SK-N-SH (cell line): ENCODE measurements around the gene BAG1. TPM values are rescaled to one million over a fixed set of nuclear protein-coding genes. Genes with fewer than 3 reads are reported as not detected.

Experiments
- CTCF ChIA-PET: fragments of 300-600, 350-600 bp; formaldehyde crosslinking; extraction: SDS; loops from one replicate; lab custom pipeline; 2021; lab: Yijun Ruan, JAX
- POLR2A ChIA-PET: fragments of 350-600 bp; sonication (Branson Sonifier 250); formaldehyde crosslinking; extraction: SDS; loops from one replicate; lab custom pipeline; 2020; ENCODE audit warnings: antibody characterized with exemption, inconsistent platforms; lab: Yijun Ruan, JAX
- DNase-seq: peaks from one replicate; pipeline ENCODE4 v3.0.0; 2012
- H2AFZ ChIP-seq: fragments of 200-600 bp; sonication (generic); 2 replicates; pipeline ENCODE4 v1.8.1; 2016; ENCODE audit warnings: antibody characterized with exemption, mild to moderate bottlenecking, low read depth
- H3F3A ChIP-seq: fragments of 200-600 bp; sonication (generic); replicated peaks from 2 replicates; pipeline ENCODE3; 2016; ENCODE audit warnings: antibody characterized with exemption, mild to moderate bottlenecking; ENCODE audit not compliant: insufficient read depth
- H3K27ac ChIP-seq, 2 experiments: fragments of 200-500 bp in 1 of 2; fragments of 200-600 bp in 1 of 2; sonication (Bioruptor generic) in 1 of 2; sonication (generic), shearing (Covaris generic) in 1 of 2; 2 replicates each; pipeline versions ENCODE4 v1.5.1 to v1.6.1; 2014 to 2016; ENCODE audit warnings: low read depth in 2 of 2, inconsistent platforms in 1 of 2, low read length in 1 of 2, mild to moderate bottlenecking in 1 of 2, mixed read lengths in 1 of 2
- H3K27me3 ChIP-seq: fragments of 200-600 bp; sonication (generic), shearing (Covaris generic); 2 replicates; pipeline ENCODE4 v1.6.1; 2016; ENCODE audit warnings: mixed run types; ENCODE audit not compliant: insufficient read depth
- H3K36me3 ChIP-seq, 2 experiments: fragments of 200-500 bp in 1 of 2; fragments of 200-600 bp in 1 of 2; sonication (Bioruptor generic) in 1 of 2; sonication (generic) in 1 of 2; replicated peaks in 1 of 2; 2 replicates each; pipeline versions ENCODE3 to v1.5.1; 2014 to 2016; ENCODE audit warnings: low read length in 1 of 2, mild to moderate bottlenecking in 1 of 2; ENCODE audit not compliant: insufficient read depth in 2 of 2, control insufficient read depth in 1 of 2
- H3K4me1 ChIP-seq, 2 experiments: fragments of 200-500 bp in 1 of 2; fragments of 200-600 bp in 1 of 2; sonication (Bioruptor generic) in 1 of 2; sonication (generic), shearing (Covaris generic) in 1 of 2; 2 replicates each; pipeline versions ENCODE4 v1.5.1 to v1.6.1; 2014 to 2016; ENCODE audit warnings: low read depth in 1 of 2, low read length in 1 of 2, mixed run types in 1 of 2; ENCODE audit not compliant: insufficient read depth in 2 of 2, control insufficient read depth in 1 of 2
- H3K4me2 ChIP-seq: fragments of 200-600 bp; sonication (generic), shearing (Covaris generic); 2 replicates; pipeline ENCODE4 v1.6.1; 2017; ENCODE audit warnings: mixed run types
- H3K4me3 ChIP-seq, 2 experiments: fragments of 200-500 bp in 1 of 2; fragments of 200-600 bp in 1 of 2; sonication (Bioruptor generic) in 1 of 2; sonication (generic), shearing (Covaris generic) in 1 of 2; 2 replicates each; pipeline versions ENCODE4 v1.5.1 to v1.8.1; 2014 to 2016; ENCODE audit warnings: low read depth in 2 of 2, inconsistent platforms in 1 of 2, low read length in 1 of 2, mild to moderate bottlenecking in 1 of 2, mixed read lengths in 1 of 2, moderate library complexity in 1 of 2
- H3K79me2 ChIP-seq: fragments of 200-600 bp; sonication (generic); 2 replicates; pipeline ENCODE4 v1.8.1; 2017; ENCODE audit warnings: mild to moderate bottlenecking; ENCODE audit not compliant: insufficient read depth
- H3K9ac ChIP-seq: fragments of 200-600 bp; sonication (generic); 2 replicates; pipeline ENCODE4 v1.6.1; 2017; ENCODE audit warnings: mixed run types
- H3K9me2 ChIP-seq: fragments of 200-600 bp; sonication (generic); 2 replicates; pipeline ENCODE4 v1.6.1; 2017; ENCODE audit warnings: mixed run types
- H3K9me3 ChIP-seq: fragments of 200-600 bp; sonication (generic); 2 replicates; pipeline ENCODE4 v1.6.1; 2017; ENCODE audit warnings: mixed run types, mild to moderate bottlenecking, moderate library complexity
- H4K20me1 ChIP-seq: fragments of 200-600 bp; sonication (generic); 2 replicates; pipeline ENCODE4 v1.6.1; 2017; ENCODE audit warnings: mild to moderate bottlenecking, mixed run types; ENCODE audit not compliant: insufficient read depth
- CHD2 ChIP-seq: fragments of 150-350 bp; IDR thresholded peaks from 2 replicates; pipeline ENCODE4 v1.6.1; 2018; ENCODE audit warnings: low read length; ENCODE audit not compliant: partially characterized antibody
- ELF1 ChIP-seq: IDR thresholded peaks from 2 replicates; pipeline ENCODE4 v1.4.0; 2012
- GABPA ChIP-seq: IDR thresholded peaks from 2 replicates; pipeline ENCODE4 v1.4.0; 2012; ENCODE audit warnings: low read depth, mild to moderate bottlenecking
- GATA2 ChIP-seq: sonication (generic); formaldehyde crosslinking; IDR thresholded peaks from 2 replicates; pipeline ENCODE4 v1.5.0; 2020; ENCODE audit warnings: mild to moderate bottlenecking, missing genetic modification reagents
- JUND ChIP-seq: IDR thresholded peaks from 2 replicates; pipeline ENCODE4 v1.4.0; 2012
- RAD21 ChIP-seq: IDR thresholded peaks from 2 replicates; pipeline ENCODE4 v1.6.1; 2012; ENCODE audit warnings: mild to moderate bottlenecking, low read length
- RFX5 ChIP-seq: IDR thresholded peaks from 2 replicates; pipeline ENCODE4 v1.6.1; 2012; ENCODE audit warnings: mild to moderate bottlenecking, improper control_type of control experiment, low read length
- WGBS: methylation state at CpG from one replicate; pipeline ENCODE4 v1.1.6; 2017; ENCODE audit warnings: low lambda C conversion rate; 5-methylcytosine and 5-hydroxymethylcytosine counted together
- polyA plus RNA-seq, 3 experiments: library from polyadenylated mRNA; depleted of rRNA; stranded (reverse); fragments of >200 nt; gene quantifications; 2 replicates each; pipeline ENCODE4 v1.2.3, GENCODE V29; 2012
- TF ChIP-seq, protein P1 (sequence below): IDR thresholded peaks from 2 replicates; pipeline ENCODE4 v1.4.0; 2012; ENCODE audit warnings: low read depth, borderline replicate concordance
- TF ChIP-seq, protein P2 (sequence below): fragments of 150-350 bp; IDR thresholded peaks from 2 replicates; pipeline ENCODE4 v1.6.1; 2016; ENCODE audit warnings: mild to moderate bottlenecking, low read depth, low read length
- TF ChIP-seq, protein P3 (sequence below): fragments of 150-350 bp; IDR thresholded peaks from 2 replicates; pipeline ENCODE4 v1.6.1; 2017; ENCODE audit warnings: antibody characterized with exemption, low read length, low read depth, borderline replicate concordance
- TF ChIP-seq, protein P4 (sequence below): IDR thresholded peaks from 2 replicates; pipeline ENCODE4 v1.4.0; 2012; ENCODE audit warnings: low read depth

BAG1 gene
- polyA plus RNA-seq, 1 of the 3 experiments (the other 2 are of a cell fraction) = 49.9 TPM

DNA sequence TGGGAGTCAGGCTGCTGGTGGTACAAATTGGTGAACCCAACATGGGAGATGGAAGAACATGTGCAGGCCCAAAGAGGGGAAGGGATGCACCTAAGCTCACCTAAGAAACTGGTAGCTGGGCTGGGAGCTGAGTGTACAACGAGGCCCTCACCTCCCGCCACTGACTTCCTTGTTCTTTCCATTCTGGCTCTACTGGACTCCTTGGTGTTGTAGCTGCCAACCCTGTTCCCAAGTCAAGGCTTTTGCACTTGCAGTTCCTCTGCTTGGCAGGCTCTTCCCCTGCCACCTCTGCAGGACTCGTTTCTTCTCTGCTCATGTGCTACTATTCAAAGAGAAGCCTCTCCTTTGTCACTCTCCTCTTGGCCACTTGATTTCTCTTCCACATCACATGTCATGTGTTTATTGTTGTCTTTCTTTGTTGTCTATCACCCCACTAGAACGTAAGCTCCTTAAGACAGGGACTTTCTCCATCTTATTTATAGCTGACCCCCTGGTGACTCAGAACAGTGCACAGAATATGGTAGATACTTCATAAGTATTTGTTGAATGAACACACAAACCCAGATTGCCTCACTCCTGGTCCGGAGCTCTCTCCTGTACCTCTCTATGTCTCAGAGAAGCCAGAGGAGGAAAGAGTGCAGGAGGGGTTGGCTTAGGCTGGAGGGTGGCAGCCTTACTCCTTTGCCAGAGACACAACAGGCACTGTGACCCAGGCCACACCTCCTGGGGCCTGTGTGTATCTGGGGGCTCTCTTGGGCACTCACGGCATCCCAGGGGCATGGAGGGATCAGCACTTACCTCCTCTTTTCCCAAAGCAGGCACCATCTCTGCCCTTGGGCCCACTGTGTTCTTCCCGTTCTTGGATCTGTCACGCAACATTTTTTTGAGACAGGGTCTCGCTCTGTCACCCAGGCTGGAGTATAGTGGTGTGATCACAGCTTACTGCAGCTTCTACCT, 29.7 kb downstream of the BAG1 start:
- Histone ChIP-seq H3K36me3 (no peaks in the 10 kb centered on the region), H3K27ac (no peak overlapping the region), H3K4me3 (no peak overlapping the region), H3K9ac (no peak overlapping the region), H3F3A (no peaks in the 10 kb centered on the region), H3K27me3 (no peaks in the 10 kb centered on the region), H3K4me2 (no peak overlapping the region; the same call in 1 of the 2 replicates), H3K79me2 (no peaks in the 10 kb centered on the region), H4K20me1 (no peaks in the 10 kb centered on the region)
- TF ChIP-seq JUND = no peak
- TF ChIP-seq, protein P1, sequence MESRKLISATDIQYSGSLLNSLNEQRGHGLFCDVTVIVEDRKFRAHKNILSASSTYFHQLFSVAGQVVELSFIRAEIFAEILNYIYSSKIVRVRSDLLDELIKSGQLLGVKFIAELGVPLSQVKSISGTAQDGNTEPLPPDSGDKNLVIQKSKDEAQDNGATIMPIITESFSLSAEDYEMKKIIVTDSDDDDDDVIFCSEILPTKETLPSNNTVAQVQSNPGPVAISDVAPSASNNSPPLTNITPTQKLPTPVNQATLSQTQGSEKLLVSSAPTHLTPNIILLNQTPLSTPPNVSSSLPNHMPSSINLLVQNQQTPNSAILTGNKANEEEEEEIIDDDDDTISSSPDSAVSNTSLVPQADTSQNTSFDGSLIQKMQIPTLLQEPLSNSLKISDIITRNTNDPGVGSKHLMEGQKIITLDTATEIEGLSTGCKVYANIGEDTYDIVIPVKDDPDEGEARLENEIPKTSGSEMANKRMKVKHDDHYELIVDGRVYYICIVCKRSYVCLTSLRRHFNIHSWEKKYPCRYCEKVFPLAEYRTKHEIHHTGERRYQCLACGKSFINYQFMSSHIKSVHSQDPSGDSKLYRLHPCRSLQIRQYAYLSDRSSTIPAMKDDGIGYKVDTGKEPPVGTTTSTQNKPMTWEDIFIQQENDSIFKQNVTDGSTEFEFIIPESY = no peak
- TF ChIP-seq RFX5 = no peak
- TF ChIP-seq, protein P2, sequence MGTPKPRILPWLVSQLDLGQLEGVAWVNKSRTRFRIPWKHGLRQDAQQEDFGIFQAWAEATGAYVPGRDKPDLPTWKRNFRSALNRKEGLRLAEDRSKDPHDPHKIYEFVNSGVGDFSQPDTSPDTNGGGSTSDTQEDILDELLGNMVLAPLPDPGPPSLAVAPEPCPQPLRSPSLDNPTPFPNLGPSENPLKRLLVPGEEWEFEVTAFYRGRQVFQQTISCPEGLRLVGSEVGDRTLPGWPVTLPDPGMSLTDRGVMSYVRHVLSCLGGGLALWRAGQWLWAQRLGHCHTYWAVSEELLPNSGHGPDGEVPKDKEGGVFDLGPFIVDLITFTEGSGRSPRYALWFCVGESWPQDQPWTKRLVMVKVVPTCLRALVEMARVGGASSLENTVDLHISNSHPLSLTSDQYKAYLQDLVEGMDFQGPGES = no peak
- TF ChIP-seq, protein P3, sequence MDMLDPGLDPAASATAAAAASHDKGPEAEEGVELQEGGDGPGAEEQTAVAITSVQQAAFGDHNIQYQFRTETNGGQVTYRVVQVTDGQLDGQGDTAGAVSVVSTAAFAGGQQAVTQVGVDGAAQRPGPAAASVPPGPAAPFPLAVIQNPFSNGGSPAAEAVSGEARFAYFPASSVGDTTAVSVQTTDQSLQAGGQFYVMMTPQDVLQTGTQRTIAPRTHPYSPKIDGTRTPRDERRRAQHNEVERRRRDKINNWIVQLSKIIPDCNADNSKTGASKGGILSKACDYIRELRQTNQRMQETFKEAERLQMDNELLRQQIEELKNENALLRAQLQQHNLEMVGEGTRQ = no peak
- TF ChIP-seq, protein P4, sequence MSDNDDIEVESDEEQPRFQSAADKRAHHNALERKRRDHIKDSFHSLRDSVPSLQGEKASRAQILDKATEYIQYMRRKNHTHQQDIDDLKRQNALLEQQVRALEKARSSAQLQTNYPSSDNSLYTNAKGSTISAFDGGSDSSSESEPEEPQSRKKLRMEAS = no peak
- TF ChIP-seq CHD2 = no peak
- TF ChIP-seq RAD21 = no peak
- no peak for TF ChIP-seq ELF1
- TF ChIP-seq GATA2 (CRISPR knock-in tag) = no peak
- TF ChIP-seq GABPA = no peak
- TF ChIP-seq, all 33 proteins: peak for 0
- DNase-seq = no peak
- CTCF ChIA-PET = interaction anchor here (0.9 to 1.3 kb wide), 2 partner anchors 9 to 128 kb away, joined by 3 to 6 read pairs; no protein-coding TSS in a partner anchor
- Histone ChIP-seq H3K9me2 (no peaks in the 10 kb centered on the region), H2AFZ (no peak overlapping the region), H3K4me1 (peaks cover 4 to 9% of the 10 kb centered on the region in 2 experiments; a peak in 2 of 4 replicates), H3K9me3 (no peaks in the 10 kb centered on the region)
- POLR2A ChIA-PET = no interaction called here
- WGBS = 85% methylated on average over 8 of the region's 9 CpGs
